ENCODE measurements around the gene TMEM161A. TPM values are rescaled to one million over a fixed set of nuclear protein-coding genes. Genes with fewer than 3 reads are reported as not detected.

Gene TMEM161A
- total and polyA plus RNA-seq, 2 of the 13 experiments (the other 11 are each of a cell fraction or from before 2014, with no cell fraction given): 25.9 to 31.4 TPM

DNA sequence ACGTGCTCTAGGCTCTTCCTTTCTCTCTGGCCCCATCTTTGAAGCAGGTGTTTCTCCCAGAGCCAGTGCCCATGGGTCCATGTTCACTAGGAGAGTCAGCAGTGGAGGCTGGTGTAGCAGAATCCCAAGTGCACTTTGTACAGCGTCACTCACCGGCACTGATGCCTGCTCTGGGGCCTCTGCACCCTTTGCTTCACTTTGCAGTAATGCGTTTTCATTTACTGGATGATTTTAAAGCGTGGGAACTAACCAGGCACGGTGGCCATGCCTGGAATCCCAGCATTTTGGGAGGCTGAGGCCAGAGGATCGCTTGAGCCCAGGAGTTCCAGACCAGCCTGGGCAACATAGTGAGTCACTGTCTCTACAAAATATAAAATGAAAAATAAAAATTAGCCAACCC, 43.8 kb downstream of the TMEM161A start:
- peak overlapping the region; percentile 99 for H3K27ac ChIP-seq (ENCODE audit: extremely low read length, insufficient read depth, low read length)
- peak; percentile 76 for FAIRE-seq
- POLR2A ChIA-PET: interaction anchor here (0.7 to 1.0 kb wide), 2 partner anchors 29 to 31 kb away, joined by 3 to 4 read pairs; partner anchors contain the start of gene SLC25A42
- no peak for TF ChIP-seq YEATS2 (CRISPR knock-in tag; IDR thresholded peaks at IDR 0.05; ENCODE audit: borderline replicate concordance)
- no peak for TF ChIP-seq CENPX (CRISPR knock-in tag; IDR thresholded peaks at IDR 0.05)
- 0 out of 2 replicates have a peak, but pooled peaks have one; percentile 14 for TF ChIP-seq UBTF (CRISPR knock-in tag; IDR thresholded peaks at IDR 0.05)
- peak; percentile 9; the same call in 1 of the 2 replicates for TF ChIP-seq ARID5B (CRISPR knock-in tag; IDR thresholded peaks at IDR 0.05)
- no peak for TF ChIP-seq HIC2 (CRISPR knock-in tag; IDR thresholded peaks at IDR 0.05; ENCODE audit: low read depth)
- TF ChIP-seq ZZZ3 (CRISPR knock-in tag; IDR thresholded peaks at IDR 0.05; ENCODE audit: borderline replicate concordance): no peak
- no peak for TF ChIP-seq ATAD3A (CRISPR knock-in tag; IDR thresholded peaks at IDR 0.05)
- TF ChIP-seq ZNF431 (CRISPR knock-in tag; IDR thresholded peaks at IDR 0.05; ENCODE audit: borderline replicate concordance, low read depth): no peak
- TF ChIP-seq, protein P1, sequence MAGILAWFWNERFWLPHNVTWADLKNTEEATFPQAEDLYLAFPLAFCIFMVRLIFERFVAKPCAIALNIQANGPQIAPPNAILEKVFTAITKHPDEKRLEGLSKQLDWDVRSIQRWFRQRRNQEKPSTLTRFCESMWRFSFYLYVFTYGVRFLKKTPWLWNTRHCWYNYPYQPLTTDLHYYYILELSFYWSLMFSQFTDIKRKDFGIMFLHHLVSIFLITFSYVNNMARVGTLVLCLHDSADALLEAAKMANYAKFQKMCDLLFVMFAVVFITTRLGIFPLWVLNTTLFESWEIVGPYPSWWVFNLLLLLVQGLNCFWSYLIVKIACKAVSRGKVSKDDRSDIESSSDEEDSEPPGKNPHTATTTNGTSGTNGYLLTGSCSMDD (CRISPR knock-in tag; IDR thresholded peaks at IDR 0.05): no peak
- TF ChIP-seq RFXANK (CRISPR knock-in tag; IDR thresholded peaks at IDR 0.05): no peak
- TF ChIP-seq, protein P2, sequence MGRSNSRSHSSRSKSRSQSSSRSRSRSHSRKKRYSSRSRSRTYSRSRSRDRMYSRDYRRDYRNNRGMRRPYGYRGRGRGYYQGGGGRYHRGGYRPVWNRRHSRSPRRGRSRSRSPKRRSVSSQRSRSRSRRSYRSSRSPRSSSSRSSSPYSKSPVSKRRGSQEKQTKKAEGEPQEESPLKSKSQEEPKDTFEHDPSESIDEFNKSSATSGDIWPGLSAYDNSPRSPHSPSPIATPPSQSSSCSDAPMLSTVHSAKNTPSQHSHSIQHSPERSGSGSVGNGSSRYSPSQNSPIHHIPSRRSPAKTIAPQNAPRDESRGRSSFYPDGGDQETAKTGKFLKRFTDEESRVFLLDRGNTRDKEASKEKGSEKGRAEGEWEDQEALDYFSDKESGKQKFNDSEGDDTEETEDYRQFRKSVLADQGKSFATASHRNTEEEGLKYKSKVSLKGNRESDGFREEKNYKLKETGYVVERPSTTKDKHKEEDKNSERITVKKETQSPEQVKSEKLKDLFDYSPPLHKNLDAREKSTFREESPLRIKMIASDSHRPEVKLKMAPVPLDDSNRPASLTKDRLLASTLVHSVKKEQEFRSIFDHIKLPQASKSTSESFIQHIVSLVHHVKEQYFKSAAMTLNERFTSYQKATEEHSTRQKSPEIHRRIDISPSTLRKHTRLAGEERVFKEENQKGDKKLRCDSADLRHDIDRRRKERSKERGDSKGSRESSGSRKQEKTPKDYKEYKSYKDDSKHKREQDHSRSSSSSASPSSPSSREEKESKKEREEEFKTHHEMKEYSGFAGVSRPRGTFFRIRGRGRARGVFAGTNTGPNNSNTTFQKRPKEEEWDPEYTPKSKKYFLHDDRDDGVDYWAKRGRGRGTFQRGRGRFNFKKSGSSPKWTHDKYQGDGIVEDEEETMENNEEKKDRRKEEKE (IDR thresholded peaks at IDR 0.05): no peak
- TF ChIP-seq ZNF850 (CRISPR knock-in tag; conservative IDR thresholded peaks at IDR 0.05): no peak
- TF ChIP-seq HMG20A (CRISPR knock-in tag; IDR thresholded peaks at IDR 0.05; ENCODE audit: borderline replicate concordance): no peak

More for the DNA sequence above, 43.8 kb downstream of the TMEM161A start:
- Histone ChIP-seq H3K79me2 (ENCODE audit: insufficient read depth, low read length) (no peaks in the 10 kb centered on the region), H2AFZ (ENCODE audit: low read length) (no peak overlapping the region), H4K20me1 (ENCODE audit: insufficient read depth, low read length) (no peaks in the 10 kb centered on the region), H3K4me1 (ENCODE audit: insufficient read depth, low read length) (peaks cover 61% of the 10 kb centered on the region), H3K9me3 (ENCODE audit: low read length) (no peaks in the 10 kb centered on the region), H3K4me3 (replicated peaks in 1 of 3; ENCODE audit: insufficient read depth in 1 of 3, low read depth in 2 of 3, low read length in 3 of 3) (no peak overlapping the region), H3K4me2 (ENCODE audit: low read depth, low read length) (peak overlapping the region; percentile 40), H3K9ac (ENCODE audit: insufficient read depth, low read depth, low read length) (peak overlapping the region; percentile 19; the same call in 1 of the 2 replicates), H3K36me3 (replicated peaks in 1 of 2; ENCODE audit: control insufficient read depth in 1 of 2, insufficient read depth in 2 of 2, low read length in 2 of 2) (no peaks in the 10 kb centered on the region), H3K27me3 (ENCODE audit: control insufficient read depth in 1 of 2, insufficient read depth in 2 of 2, low read length in 2 of 2) (no peaks in the 10 kb centered on the region)
- CTCF ChIA-PET (ENCODE audit: low intra/inter-chr PET ratio, low total read pairs): no interaction called here
- in situ Hi-C loops (cut with HindIII; ENCODE audit: extremely low pct_ligation_motif_present, low pct_unique_long_range_greater_than_20kb) (no loop called here), intact Hi-C loops (cut with micrococcal nuclease; ENCODE audit: unreplicated experiment) (no loop called here)
- WGBS (ENCODE audit: low lambda C conversion rate): 13% methylated on average over 7 of the region's 7 CpGs
- DNase-seq (ENCODE audit: low spot score) (peak; percentile 52), ATAC-seq (peak; percentile 35)
- no TSS peak for BruUV-seq (replicated peaks)
